Measurements from ENCODE around the gene PLA2G4E.

GRCh38 chr15:41983621-41984571 is 36.9 kb downstream of the PLA2G4E start:
- no peak for TF ChIP-seq ZFP30 (CRISPR knock-in tag; IDR thresholded peaks at IDR 0.05)
- no peak for TF ChIP-seq ZFP3 (CRISPR knock-in tag; IDR thresholded peaks at IDR 0.05)
- no peak for TF ChIP-seq ESRRG (CRISPR knock-in tag; IDR thresholded peaks at IDR 0.05)
